ENCODE data around the gene MYH11.
"Not testable (repeated sequence)": the region's sequence is repeated elsewhere in the genome, so short reads cannot be mapped to it uniquely, and the experiment has no call there.

Gene MYH11

DNA sequence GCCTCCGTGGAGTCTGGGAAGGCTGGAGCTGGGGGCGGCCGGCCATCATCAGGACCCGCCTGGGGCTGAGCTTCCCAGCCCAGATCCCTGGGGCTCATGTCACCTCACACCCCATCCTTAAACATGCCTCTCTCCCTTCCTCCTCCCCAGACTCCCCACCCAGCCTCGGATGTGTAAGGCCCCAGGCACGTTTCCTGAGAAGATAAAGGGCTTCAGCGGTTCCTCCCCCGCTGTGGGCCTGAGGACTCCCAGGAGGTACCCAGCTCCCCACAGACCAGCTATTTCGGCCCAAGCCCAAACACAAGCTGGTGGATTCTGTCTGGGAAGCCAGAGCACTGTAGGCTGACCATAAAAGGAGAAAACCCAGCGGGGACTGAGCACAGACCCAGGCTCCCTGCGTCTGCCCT is 49.2 kb downstream of the MYH11 start:
- no peak for FAIRE-seq

- FAIRE-seq = no peak
Measured at GRCh38 chr16:15803618-15804017, 53.2 kb downstream of the MYH11 start.

DNA sequence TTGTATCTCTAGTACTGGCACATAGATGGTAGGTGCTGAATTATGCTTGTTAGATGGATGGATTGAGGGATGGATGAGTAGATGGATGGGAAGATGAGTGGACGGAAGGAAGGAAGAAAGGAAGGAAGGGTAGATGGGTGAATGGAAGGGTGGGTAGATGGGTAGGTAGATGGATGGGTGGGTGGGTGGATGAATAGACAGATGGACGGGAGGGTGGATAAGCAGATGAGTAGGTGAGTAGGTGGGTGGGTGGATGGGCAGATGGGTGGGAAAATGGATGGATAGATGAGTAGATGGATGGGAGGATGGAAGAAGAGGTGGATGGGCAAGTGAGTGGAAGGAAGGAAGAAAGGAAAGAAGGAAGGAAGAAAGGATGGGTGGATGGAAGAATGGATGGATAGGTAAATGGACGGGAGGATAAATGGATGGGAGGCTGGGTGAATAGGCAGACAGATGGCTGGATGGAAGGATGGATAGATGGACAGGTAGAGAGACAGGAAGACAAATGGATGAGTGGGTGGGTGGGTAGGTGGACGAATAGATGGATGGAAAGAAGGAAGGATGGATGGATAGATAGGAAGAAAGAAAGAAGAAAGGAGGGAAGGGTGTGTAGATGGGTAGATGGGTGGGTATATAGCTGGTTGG is 56.9 kb downstream of the MYH11 start:
- FAIRE-seq = no peak

DNA sequence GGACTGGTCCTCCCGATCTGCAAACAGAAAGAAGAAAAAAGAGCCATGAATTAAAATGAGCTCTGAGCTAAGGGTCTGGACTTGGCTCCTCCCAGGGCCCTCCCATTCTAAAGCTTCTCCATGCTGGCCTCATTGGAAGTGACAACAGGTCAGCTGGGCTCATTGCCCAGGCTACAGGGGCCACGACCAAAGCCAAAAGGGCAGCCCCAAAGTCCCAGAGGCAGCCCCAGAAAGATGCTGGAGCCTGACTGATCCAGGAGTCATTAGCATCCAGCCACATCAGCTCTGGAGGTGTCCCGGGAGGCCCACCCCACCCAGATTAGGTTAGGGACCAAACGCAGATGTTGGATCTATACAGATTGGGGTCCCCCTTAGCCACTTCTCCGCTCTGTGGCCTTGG is 58.2 kb downstream of the MYH11 start:
- FAIRE-seq = no peak

GRCh38 chr16:15796885-15797284 is 59.9 kb downstream of the MYH11 start:
- no peak for FAIRE-seq

GRCh38 chr16:15795615-15796014 is 61.2 kb downstream of the MYH11 start:
- no peak for FAIRE-seq

DNA sequence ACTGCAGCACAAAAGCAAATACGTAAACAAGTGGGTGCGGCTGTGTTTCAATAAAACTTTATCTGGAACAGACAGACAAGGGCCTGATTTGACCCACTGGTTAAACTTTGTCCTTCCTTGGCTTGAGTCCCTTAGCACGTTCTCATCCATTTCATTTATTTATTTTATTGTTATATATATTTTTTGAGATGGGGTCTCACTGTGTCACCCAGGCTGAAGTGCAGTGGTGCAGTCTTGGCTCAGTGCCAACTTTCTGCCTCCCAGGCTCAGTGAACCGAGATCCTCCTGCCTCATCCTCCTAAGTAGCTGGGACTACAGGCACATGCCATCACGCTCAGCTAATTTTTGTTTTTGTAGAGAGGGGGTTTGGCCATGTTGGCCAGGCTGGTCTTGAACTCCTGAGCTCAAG is 64.3 kb downstream of the MYH11 start:
- FAIRE-seq = no peak

DNA sequence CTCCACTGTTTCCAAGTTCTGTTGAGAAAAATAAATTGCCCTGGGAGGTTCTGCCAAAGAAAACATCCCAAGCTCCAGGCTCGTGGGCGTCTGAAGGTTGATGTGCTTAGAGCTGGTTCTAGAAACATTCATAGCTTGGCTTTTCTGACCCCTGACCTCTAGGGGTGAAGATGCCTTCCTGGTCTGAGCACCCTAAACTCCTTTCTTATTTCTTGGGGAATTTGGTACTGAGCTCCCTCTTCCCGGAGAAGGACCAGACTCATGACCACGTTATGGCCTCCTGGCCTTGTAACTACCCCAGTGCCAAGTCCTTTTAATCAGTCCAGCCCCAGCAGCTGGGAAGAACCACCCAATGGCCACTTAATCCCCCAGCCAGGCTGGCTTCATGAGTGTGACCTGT is 66.4 kb downstream of the MYH11 start:
- FAIRE-seq = no peak

DNA sequence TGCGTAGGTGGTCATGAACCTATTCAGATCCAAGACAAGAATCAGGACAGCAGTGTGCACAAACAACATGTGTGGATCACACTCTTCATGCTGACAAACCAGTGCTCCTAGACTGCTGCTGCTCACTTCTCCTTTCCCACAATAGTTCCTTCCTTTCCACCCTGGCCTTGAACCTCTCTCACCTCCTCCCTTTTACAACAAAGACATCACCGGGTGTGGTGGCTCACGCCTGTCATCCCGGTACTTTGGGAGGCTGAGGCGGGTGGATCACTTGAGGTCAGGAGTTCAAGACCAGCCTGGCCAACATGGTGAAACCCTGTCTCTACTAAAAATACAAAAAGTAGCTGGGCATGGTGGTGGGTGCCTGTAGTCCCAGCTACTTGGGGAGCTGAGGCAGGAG is 67.0 kb downstream of the MYH11 start:
- not testable (repeated sequence) for FAIRE-seq

- FAIRE-seq = no peak
Measured at GRCh38 chr16:15788846-15789239, 68.0 kb downstream of the MYH11 start.

DNA sequence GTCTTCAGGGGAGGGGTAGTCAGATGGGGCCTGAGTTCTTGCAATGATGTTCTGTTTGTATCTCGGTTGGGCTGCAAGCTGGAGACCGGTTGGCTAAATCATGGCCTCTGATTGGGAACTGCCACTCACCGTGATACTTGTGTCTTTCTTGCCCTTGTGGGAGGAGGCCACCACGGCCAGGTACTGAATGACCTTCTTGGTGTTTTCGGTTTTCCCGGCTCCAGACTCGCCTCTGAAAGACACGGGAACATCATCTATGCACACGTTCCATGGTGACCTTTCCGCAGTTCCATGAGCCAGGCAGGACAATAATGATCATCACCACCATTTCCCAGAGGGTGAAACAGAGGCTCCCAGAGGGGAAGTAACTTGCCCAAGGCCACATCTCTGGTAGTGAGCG is 70.3 kb downstream of the MYH11 start:
- FAIRE-seq = no peak

DNA sequence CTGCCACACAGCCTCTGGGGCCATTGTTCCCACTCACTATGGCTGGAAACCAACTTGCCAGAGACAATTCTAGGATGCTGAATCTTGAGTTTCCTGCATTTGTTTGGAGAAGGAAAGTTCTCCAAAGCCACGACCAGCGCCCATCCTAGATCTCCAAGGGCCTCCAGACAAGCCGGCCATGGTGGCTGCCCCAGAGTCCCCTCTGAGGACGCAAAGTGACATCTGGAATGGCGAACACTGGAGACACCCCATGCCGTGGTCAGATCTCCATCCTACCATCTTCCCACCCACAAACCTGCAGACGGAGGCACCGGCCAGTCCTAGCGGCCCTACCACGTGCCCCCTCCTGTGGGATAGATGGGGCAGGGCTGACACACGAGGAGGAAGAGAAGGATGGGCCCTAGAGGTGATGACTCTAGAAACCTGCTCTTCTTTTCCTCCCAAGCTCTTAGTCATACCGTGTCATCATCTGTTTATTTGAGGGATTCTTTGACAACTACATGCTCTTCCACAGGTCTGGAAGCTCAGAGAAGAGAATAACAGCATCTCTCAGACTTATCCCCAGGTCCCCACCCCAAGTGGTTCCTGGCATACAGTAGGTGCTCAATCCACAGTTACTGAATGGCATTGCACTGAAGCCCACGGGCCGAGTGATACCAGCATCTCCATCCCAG is 71.3 kb downstream of the MYH11 start:
- no peak for FAIRE-seq

DNA sequence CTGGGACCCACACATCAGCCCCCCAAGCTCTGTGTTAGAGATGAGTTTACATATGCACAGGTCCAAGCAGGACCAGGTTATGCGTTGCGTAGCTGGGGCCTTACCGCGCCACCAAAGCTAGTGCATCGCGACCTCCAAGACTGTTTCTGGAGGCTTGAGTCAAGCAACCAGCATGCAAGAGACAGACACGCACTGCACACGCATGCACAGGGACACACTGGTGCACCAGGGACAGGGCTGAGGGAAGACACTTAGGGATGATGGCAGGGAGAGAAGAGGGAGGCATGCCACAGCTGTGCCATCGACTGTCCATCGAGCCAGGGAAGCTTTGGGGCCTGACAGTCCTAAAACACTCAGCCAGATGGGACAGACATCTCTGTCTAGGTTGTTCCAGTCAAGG is 72.8 kb downstream of the MYH11 start:
- no peak for FAIRE-seq

- no peak for FAIRE-seq
Measured at GRCh38 chr16:15782573-15783365, 74.1 kb downstream of the MYH11 start.

DNA sequence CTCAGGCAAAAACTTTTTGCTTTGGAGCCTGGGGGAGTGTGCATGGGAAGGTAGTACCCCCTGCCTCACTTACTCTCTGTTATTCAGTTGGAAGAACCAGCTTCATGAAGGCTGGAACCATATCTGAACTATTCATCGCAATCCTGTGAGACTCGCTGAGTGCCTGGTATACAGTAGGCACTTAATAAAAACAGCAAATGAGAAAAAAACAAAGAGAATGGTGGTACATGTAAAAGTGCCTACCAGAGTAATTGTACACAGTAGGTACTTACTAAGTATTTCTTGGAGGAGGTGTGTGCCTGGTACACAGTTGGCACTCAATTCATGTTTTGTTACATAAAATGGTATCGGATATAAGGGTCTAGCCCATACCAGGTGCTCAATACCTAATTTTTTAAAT is 75.2 kb downstream of the MYH11 start:
- FAIRE-seq = no peak

GRCh38 chr16:15780805-15781204 is 76.0 kb downstream of the MYH11 start:
- FAIRE-seq = no peak

DNA sequence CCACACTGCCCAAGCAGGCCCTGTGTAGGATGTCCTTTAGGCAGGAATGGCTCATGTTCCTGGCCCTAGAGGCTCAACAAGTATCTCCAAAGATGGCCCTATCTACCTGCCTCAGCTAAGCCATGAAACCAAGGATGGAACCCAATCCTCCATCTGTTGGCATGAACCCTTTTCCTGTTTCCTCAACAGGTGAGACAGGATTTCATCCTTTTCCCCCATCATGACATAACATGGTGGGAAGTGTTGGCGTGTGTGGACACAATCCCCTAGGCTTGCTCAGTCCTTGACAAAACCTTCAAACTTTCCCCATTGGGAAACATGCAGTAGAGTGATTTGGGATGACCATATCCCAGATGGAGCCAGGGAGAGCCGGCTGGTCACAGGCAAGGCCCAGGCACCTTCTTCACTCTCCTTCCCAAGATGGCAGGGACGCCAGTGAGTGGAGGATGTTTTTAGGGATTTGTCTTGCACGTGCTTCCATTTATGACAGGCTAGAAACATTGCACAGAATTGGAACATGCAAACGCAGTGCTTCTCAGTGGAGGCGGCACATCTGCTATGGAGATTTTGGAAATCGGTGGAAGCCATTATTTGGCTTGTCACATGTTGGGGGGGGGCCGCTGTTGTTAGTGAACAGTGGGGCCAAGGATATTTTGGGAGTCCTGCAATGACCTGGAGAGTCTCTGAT is 77.0 kb downstream of the MYH11 start:
- no peak for FAIRE-seq

GRCh38 chr16:15778999-15779614 is 77.7 kb downstream of the MYH11 start:
- no peak for FAIRE-seq

DNA sequence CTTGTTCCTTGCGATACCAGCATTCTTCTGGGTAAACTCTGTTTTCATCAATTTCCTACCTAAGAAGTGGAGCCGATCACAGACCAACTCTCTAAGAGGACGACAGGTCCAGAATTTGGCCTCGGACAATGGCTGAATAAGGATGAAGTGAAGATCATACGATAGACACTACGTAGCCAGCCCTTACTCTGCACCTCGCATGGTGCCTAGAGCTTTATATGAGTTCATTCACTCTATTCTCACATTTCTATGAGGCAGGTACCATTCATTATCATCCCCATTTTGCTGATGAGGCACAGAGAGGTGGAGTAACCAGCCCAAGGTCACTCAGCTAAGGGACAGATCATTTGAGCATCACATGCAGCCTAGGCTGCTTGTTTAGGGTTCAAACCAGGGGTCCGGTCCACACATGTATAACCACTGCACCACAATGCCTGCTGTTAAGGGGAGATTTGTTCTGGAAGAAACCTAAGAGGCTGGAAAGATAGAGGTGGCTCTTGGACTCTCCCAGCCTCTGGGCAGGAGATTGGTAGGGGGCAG is 78.6 kb downstream of the MYH11 start:
- no peak for FAIRE-seq

- no peak for FAIRE-seq
Measured at GRCh38 chr16:15777533-15778203, 79.2 kb downstream of the MYH11 start.

DNA sequence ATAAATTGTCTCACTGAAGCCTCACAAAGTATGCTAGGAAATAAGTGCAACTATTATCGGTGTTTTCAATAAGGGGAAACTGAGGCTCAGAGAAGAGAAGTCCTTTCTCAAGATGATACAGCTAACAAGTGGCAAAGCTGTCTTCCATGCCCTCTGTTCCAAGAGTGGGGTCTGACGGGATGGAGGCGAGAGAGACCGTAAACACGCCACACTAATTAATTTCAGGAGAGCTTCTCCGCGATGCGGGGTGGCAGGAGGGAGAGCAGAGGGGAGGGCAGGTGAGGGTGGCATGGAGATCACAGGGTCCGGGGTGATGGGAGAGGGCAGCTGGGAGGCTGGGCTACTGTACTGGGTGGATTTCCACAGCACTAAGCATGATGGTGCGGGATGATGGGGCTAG is 80.3 kb downstream of the MYH11 start:
- FAIRE-seq = no peak

- FAIRE-seq = no peak
Measured at GRCh38 chr16:15775663-15776304, 81.0 kb downstream of the MYH11 start.
